HG03095 (cell line): ENCODE measurements around the gene MRPL18.
"Not testable (repeated sequence)": the region's sequence is repeated elsewhere in the genome, so short reads cannot be mapped to it uniquely, and the experiment has no call there.

Experiments
- ATAC-seq: cut with Tn5 transposase; IDR thresholded peaks from one replicate; pipeline ENCODE4 v1.9.1; 2021; ENCODE audit warnings: moderate library complexity; ENCODE audit not compliant: unreplicated experiment

MRPL18 gene

GRCh38 chr6:159790149-159790955, at the start of gene MRPL18:
Gene MRPL18, plus strand, starts transcription at chr6:159790467. Its CDS starts 121 bp downstream, at chr6:159790588.
- peak; percentile 83 for ATAC-seq

GRCh38 chr6:159742165-159742564, 48.1 kb upstream of the MRPL18 start:
- ATAC-seq, result no peak

GRCh38 chr6:159745081-159745480, 45.2 kb upstream of the MRPL18 start:
- ATAC-seq, result no peak

- ATAC-seq, result no peak
Measured at GRCh38 chr6:159746759-159747158, 43.5 kb upstream of the MRPL18 start.

- not testable (repeated sequence) for ATAC-seq
Measured at GRCh38 chr6:159748127-159748526, 42.1 kb upstream of the MRPL18 start.

DNA sequence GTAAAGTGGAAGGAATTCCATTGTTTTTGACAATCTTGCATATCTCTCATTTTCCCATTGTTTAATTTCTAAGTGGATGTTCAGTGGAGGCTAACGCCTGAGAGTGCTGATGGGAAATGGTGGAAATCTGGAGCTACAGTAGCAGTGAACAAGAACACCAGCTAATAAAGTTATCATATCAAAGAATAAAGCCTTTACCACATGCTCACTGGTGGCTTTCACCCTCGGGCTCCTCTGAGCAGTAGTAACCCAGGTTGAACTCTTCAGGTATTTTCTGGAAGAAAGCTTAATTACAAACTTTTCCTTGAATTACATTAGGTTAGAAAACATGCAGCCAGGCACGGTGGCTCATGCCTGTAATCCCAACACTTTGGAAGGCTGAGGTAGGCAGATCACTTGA, 38.8 kb upstream of the MRPL18 start:
- no peak for ATAC-seq

GRCh38 chr6:159753081-159753872, 37.0 kb upstream of the MRPL18 start:
- ATAC-seq, result no peak

- ATAC-seq, result no peak
Measured at GRCh38 chr6:159754401-159754800, 35.9 kb upstream of the MRPL18 start.

DNA sequence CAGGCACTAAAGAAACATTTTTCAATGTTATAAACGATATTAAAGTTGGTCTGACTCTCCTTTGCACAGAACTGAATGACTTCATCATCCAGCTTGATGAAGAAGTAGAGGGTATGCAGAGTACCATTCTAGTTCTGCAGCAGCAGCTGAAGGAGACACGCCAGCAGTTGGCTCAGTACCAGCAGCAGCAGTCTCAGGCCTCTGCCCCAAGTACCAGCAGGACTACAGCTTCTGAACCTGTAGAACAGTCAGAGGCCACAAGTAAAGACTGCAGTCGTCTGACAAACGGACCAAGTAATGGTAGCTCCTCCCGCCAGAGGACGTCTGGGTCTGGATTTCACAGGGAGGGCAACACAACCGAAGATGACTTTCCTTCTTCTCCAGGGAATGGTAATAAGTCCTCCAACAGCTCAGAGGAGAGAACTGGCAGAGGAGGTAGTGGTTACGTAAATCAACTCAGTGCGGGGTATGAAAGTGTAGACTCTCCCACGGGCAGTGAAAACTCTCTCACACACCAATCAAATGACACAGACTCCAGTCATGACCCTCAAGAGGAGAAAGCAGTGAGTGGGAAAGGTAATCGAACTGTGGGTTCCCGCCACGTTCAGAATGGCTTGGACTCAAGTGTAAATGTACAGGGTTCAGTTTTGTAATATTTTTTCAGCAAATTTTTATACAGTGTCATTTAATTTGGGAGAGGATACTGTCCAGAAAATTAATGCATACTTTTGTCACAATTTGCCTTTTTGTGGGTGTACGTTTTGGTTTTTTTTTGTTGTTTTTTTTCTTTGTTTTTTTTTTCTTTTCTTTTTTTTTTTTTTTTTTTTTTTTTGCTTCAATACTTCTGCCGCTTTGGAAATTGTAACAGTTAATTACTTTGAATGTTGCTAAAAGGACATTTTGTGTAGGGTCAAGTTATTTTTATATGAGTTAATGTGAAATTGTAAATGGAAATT, 35.0 kb upstream of the MRPL18 start:
- no peak for ATAC-seq

DNA sequence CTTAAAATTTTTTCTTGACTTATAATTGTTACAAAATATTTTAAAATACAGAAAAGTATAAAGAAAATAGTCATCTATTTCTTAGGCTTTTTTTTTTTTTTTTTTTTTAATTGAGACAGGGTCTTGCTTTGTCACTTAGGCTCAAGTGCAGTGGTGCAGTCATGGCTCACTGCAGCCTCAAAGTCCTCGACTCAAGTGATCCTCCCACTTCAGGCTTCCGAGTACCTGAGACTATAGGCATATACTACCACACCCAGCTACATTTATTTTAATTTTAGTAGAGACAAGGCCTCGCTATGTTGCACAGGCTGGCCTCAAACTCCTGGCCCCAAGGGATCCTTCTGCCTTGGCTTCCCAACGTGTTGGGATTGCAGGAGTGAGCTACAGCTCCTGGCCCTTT, 33.8 kb upstream of the MRPL18 start:
- ATAC-seq, result no peak

DNA sequence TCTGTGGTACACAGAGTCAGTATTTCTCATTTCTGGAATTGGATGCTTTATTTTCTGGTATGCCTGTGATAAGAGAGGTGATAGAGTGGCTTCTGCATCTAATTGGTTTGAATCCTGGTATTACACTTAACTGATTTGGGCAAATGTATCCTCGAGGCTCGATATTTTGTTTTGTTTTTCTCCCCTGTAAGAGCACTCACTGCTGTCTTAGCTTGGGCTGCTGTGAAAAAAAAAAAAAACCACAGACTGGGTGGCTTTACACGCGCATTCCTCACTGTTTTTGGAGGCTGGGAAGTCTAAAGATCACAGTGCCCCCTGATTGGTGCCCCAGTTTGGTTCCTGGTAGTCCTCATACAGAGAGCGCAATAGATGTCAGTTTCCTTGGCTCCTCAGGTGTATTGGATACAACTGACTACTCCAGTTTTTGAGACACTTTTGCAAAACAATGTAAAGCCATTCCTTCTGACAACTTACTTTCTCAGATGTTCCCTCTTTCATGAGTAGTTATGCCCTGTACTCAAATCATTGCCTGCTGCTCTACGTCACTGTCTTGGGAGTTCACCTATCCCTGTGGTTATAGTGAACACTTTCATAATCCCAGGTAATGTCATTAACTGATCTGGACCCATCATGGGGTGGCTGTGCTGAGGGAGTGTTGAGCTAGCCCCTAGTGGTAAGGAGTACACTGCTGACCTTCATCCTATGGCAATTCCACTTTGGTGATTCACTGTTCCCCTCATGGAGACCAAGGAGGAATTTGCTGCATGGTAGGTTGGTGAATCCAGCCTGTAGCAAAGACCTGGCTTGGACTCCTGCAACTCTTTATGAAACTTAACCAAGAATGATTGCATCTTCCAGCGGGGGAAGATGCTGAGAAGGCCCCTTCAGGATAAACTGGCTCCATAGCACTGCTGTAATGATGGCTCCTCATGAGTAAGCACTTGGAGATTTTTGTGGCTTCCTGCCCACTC, 32.0 kb upstream of the MRPL18 start:
- ATAC-seq, result no peak

DNA sequence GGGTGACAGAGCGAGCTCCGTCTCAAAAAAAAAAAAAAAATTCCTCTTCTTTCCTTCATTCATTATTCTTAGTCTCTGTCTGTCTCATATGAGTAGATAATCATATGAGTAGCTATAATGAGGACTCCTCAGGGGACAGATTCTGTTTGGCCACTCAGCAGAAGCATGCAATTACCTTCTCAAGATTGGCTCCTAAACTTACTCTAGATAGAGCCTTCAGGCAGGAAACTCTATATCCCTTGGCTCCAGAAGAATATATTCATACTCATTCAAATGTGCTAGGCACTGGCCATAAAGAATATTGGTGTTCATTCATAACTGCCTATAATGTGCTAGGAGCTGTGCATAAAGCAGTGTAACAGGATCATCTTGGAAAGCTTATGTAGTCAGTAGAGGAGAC, 30.6 kb upstream of the MRPL18 start:
- no peak for ATAC-seq

DNA sequence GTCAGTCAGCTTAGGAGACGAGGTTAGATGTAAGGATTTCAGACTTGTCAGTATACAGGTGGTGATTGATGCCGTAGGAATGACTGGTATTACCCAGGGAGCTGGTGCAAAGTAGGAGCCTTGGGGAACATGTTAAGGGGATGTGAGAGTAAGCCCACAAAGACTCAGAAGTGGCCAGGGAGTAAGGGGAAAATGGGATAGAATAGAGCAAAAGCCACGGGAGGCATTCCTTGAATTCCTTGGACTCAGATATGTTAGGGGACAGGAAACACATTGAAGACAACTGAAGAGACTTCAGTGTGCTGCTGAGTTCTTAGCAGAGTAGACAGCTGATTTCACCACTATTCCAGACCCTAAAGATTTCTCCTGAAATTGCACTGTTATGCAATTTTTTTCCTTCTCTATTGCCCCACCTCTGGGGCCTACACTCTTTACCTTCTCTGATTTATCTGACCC, 29.6 kb upstream of the MRPL18 start:
- ATAC-seq, result no peak

DNA sequence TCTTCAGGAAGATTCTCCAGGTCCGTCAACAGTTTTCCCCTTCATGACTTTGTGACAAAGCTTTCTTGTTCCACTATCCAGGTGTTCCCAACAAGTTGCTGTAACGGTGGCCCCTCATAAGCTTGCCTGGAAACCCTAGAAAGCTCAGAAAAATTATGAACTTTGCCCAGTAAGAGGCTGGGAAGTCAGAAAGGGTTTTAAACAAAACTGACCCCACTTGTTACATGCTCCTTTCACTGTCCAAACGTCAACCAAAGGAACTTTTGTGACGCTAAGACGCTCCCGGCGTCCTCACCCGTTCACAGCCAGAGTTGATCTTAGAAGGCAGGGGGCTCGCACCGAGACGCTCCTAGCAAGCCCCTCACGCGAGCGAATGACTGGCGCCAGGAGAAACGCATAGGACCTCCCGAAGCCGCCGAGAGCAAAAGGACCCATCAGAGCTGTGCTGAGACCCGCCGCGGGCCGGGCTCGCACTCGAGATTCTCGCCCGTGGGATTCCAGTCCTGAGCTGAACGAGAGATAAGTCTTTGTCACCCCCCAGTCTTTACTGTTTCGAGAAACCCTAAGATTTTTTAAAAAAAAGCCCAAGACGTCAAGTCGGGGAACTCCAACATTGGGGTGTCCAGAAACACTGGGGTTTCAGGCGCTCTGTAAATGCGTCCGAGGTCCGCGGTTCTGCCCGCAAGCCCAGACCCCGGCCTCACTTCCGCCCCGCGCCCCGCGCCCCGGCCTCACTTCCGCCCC, 29.0 kb upstream of the MRPL18 start:
- ATAC-seq, result no peak

GRCh38 chr6:159761873-159762680, 28.2 kb upstream of the MRPL18 start, which contains the start of gene ACAT2:
Gene ACAT2, plus strand, starts transcription at chr6:159762045. Its CDS starts 43 bp downstream, at chr6:159762088.
- peak; percentile 96 for ATAC-seq

- ATAC-seq, result no peak
Measured at GRCh38 chr6:159762681-159763293, 27.5 kb upstream of the MRPL18 start.

GRCh38 chr6:159766906-159767305, 23.4 kb upstream of the MRPL18 start:
- ATAC-seq, result no peak

DNA sequence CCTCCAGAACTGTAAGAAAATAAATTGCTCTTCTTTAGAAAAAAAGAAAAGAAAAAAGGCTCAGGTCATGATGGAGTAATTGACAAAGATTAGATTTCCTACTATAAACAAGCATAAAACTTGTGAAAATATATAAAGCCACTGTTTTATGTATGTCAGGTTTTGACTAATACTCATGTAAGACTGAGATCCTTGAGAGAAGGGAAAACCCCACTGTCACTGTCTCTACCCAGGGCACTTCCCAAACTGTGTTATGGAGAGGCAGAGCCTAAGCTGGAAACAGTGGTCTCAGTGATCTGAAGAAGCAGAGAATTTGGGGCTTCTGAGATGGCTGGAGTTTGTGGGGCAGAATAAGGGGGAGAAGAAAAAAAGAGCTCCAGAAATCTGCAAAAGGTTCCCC, 20.8 kb upstream of the MRPL18 start:
- ATAC-seq, result no peak
